ENCODE measurements around the gene UCKL1.
A peak's percentile ranks its signal among the peaks of the same experiment; 100 is the strongest.

The UCKL1 gene

GRCh38 chr20:63955827-63956663, at the start of gene UCKL1:
Gene UCKL1, minus strand, starts transcription at chr20:63956416. Its CDS starts 44 bp downstream, at chr20:63956372.
- Histone ChIP-seq H3K4me3 (peak within 1 kb of the TSS; percentile 92 to 98), H3K36me3 (peaks cover 8 to 31% (median 12%) of the 10 kb centered on the region in 3 donors), H3K27ac (peak within 1 kb of the TSS; percentile 95 to 96), H3K4me1 (peaks cover 0 to 63% (median 48%) of the 10 kb centered on the region in 4 donors), H3K9me3 (no peaks in the 10 kb centered on the region), H3K27me3 (no peaks in the 10 kb centered on the region)
- DNase-seq = peak; percentile 94 to 95
- intact Hi-C loops (cut with DNase I; ENCODE audit: low total_unique reads) = no loop called here
- no peak for TF ChIP-seq CTCF (IDR thresholded peaks at IDR 0.05)

- no peak overlapping the region for H3K27ac ChIP-seq
- H3K4me3 ChIP-seq = no peak overlapping the region
- H3K27me3 ChIP-seq = no peaks in the 10 kb centered on the region
- H3K9me3 ChIP-seq = no peaks in the 10 kb centered on the region
- H3K4me1 ChIP-seq = no peaks in the 10 kb centered on the region
- H3K36me3 ChIP-seq = peaks cover 59 to 100% (median 96%) of the 10 kb centered on the region in 3 donors
- no peak for DNase-seq
- intact Hi-C loops (cut with DNase I; ENCODE audit: low total_unique reads) = no loop called here
- TF ChIP-seq CTCF (IDR thresholded peaks at IDR 0.05) = no peak
Measured at GRCh38 chr20:64005394-64005793, 49.2 kb upstream of the UCKL1 start.

- DNase-seq = no peak
Measured at GRCh38 chr20:64003960-64004725, 47.9 kb upstream of the UCKL1 start.

GRCh38 chr20:64001607-64002011, 45.4 kb upstream of the UCKL1 start:
- Histone ChIP-seq H3K27me3 (no peaks in the 10 kb centered on the region), H3K36me3 (peaks cover 80 to 100% (median 94%) of the 10 kb centered on the region in 3 donors), H3K4me1 (no peaks in the 10 kb centered on the region), H3K27ac (no peak overlapping the region), H3K4me3 (no peak overlapping the region), H3K9me3 (no peaks in the 10 kb centered on the region)
- intact Hi-C loops (cut with DNase I; ENCODE audit: low total_unique reads) = no loop called here
- no peak for TF ChIP-seq CTCF (IDR thresholded peaks at IDR 0.05)
- DNase-seq = no peak

More at GRCh38 chr20:64003960-64004725, 47.9 kb upstream of the UCKL1 start:
- Histone ChIP-seq H3K9me3 (no peaks in the 10 kb centered on the region), H3K36me3 (peaks cover 63 to 100% (median 96%) of the 10 kb centered on the region in 3 donors), H3K27me3 (no peaks in the 10 kb centered on the region), H3K4me1 (no peaks in the 10 kb centered on the region), H3K27ac (no peak overlapping the region), H3K4me3 (no peak overlapping the region)
- intact Hi-C loops (cut with DNase I; ENCODE audit: low total_unique reads) = no loop called here
- TF ChIP-seq CTCF (IDR thresholded peaks at IDR 0.05) = no peak

GRCh38 chr20:64000906-64001305, 44.7 kb upstream of the UCKL1 start:
- TF ChIP-seq CTCF (IDR thresholded peaks at IDR 0.05) = no peak
- Histone ChIP-seq H3K4me3 (no peak overlapping the region), H3K9me3 (no peaks in the 10 kb centered on the region), H3K27me3 (no peaks in the 10 kb centered on the region), H3K27ac (no peak overlapping the region), H3K36me3 (peaks cover 87 to 100% (median 94%) of the 10 kb centered on the region in 3 donors), H3K4me1 (no peaks in the 10 kb centered on the region)
- intact Hi-C loops (cut with DNase I; ENCODE audit: low total_unique reads) = no loop called here
- no peak for DNase-seq
